Sigmoid colon (tissue), 7 donors: ENCODE measurements around the gene C1RL. TPM values are rescaled to one million over a fixed set of nuclear protein-coding genes. Genes with fewer than 3 reads are reported as not detected.

Experiments
- DNase-seq: peaks from one replicate; pipeline ENCODE4 v3.0.0-alpha.2; 2019
- H3K27ac ChIP-seq, 4 donors: fragments of 200-600 bp; sonication (generic); one replicate each; pipeline ENCODE4 v1.5.1; 2016 to 2019; ENCODE audit warnings: mild to moderate bottlenecking in 1 of 4
- H3K27me3 ChIP-seq, 3 donors: fragments of 200-600 bp; sonication (generic); one replicate each; pipeline ENCODE4 v1.5.1; 2019; ENCODE audit warnings: mild to moderate bottlenecking in 1 of 3
- H3K36me3 ChIP-seq, 4 donors: fragments of 200-600 bp; sonication (generic); one replicate each; pipeline ENCODE4 v1.5.1; 2016 to 2019
- H3K4me1 ChIP-seq, 4 donors: fragments of 200-600 bp; sonication (generic); one replicate each; pipeline ENCODE4 v1.5.1; 2017 to 2019
- H3K4me3 ChIP-seq, 4 donors: fragments of 200-600 bp; sonication (generic); one replicate each; pipeline ENCODE4 v1.5.1; 2017 to 2019; ENCODE audit warnings: mild to moderate bottlenecking in 2 of 4, moderate library complexity in 1 of 4
- H3K9me3 ChIP-seq, 4 donors: fragments of 200-600 bp in 3 of 4; sonication (generic) in 3 of 4; one replicate each; pipeline versions ENCODE4 v1.5.1 to v1.6.1; 2013 to 2019
- EP300 ChIP-seq, 4 donors: sonication (generic); formaldehyde crosslinking; IDR thresholded peaks; one replicate each; pipeline ENCODE4 v1.6.1; 2017; ENCODE audit warnings: antibody characterized with exemption in 4 of 4
- POLR2A ChIP-seq, 2 donors: fragments of 450-650 bp; IDR thresholded peaks; one replicate each; pipeline ENCODE4 v1.6.1; 2016; ENCODE audit warnings: antibody characterized with exemption in 2 of 2, mild to moderate bottlenecking in 2 of 2, moderate library complexity in 2 of 2
- POLR2AphosphoS5 ChIP-seq, 4 donors: sonication (generic); formaldehyde crosslinking; IDR thresholded peaks; one replicate each; pipeline ENCODE4 v1.6.1; 2017; ENCODE audit warnings: antibody characterized with exemption in 4 of 4
- WGBS, 2 donors: extraction: QIAGEN DNeasy Blood & Tissue Kit; methylation state at CpG; one replicate each; pipeline ENCODE4 v1.1.7; 2013; 5-methylcytosine and 5-hydroxymethylcytosine counted together
- intact Hi-C: fragments of 100-400 bp; cut with DNase I; formaldehyde crosslinking; loops from one replicate; pipeline ENCODE4 v1.15.1; 2023
- polyA plus RNA-seq, 3 donors: library from polyadenylated mRNA; stranded (reverse); fragments of 200-250 nt; gene quantifications; one replicate each; pipeline ENCODE4 v1.2.3, GENCODE V29; 2013
- total RNA-seq, 4 donors: library from RNA; depleted of rRNA; stranded (reverse); fragments of >200 nt; gene quantifications; one replicate each; pipeline ENCODE4 v1.1.0, GENCODE V29; 2016
- TF ChIP-seq, protein P1 (sequence below), 4 experiments: fragments of 450-650 bp in 3 of 4; fragments of 200-600 bp in 1 of 4; IDR thresholded peaks; one replicate each; pipeline ENCODE4 v1.5.1; 2016 to 2019; ENCODE audit warnings: antibody characterized with exemption in 4 of 4, mild to moderate bottlenecking in 3 of 4, moderate library complexity in 2 of 4
- donor health status: healthy with polysubstance abuse.
- donor health status: Bipolar disorder and iron deficiency.
- donor health status: healthy.

C1RL gene
- total RNA-seq: 10 to 100 TPM; 44.2 to 82.6 (median 65.3) TPM
- polyA plus RNA-seq: 10 to 100 TPM in 2 of 3 donors, 1 to 10 TPM in 1; 9.9 to 45.5 (median 12.0) TPM

DNA sequence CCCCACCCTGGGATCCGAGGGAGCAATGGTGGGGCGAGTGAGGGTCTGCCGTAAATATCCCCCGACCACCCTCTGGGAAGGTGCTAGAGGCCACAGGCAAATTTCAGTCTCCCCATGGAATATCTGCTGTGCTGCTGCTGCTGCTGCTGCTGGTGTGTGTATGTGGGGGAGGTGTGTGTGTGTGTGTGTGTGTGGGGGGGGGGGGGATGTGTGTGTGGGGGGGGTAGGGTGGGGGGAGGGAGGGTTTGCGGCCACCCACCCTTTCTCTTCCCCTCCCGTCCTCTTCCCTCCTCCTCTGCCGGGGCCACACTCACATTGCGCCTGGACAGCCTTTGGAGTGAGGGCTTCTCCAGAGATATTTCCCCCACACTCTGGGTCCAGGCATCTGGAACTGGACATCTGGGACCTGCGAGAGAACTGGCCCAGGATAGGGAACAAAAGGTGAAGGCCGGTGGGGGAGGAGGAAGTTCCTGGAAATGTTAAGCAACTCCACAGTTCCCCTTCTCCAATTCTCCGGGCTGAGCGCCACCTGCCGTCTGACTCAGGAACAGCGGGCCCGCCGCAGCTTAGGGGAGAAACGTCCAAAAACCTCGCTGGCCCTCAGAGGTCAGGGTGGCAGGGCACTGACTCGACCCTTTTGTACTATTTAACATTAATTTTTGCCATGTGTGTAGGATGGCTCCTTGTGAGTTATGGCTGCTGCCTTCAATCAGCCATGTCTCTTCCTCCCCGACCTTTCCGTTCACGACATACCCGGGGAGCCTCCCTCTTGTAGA lies at the start of gene C1RL:
Gene C1RL (minus strand): TSS at position 419 of the 776 bp plus-strand sequence. CDS start 34 bp downstream, at position 385.
- Histone ChIP-seq H3K4me3 (peak within 1 kb of the TSS; percentile 44 to 63 (median 57)), H3K9me3 (peaks cover 0 to 4% (median 0%) of the 10 kb centered on the region in 4 donors), H3K27me3 (no peaks in the 10 kb centered on the region), H3K36me3 (peaks cover 0 to 11% (median 2%) of the 10 kb centered on the region in 4 donors), H3K4me1 (peaks cover 0 to 26% (median 18%) of the 10 kb centered on the region in 4 donors), H3K27ac (peak within 1 kb of the TSS; percentile 87 to 94 (median 92))
- intact Hi-C loops: loop anchor here (2.0 kb wide), 4 partner anchors 16 to 138 kb away; partner anchors contain the start of genes C1R, C1S, EMG1 and LPCAT3
- TF ChIP-seq EP300 (IDR thresholded peaks at IDR 0.05): peak in 3 of 4 donors; percentile 51 to 80 (median 61)
- peak; percentile 68 to 82 (median 76) for TF ChIP-seq POLR2AphosphoS5 (IDR thresholded peaks at IDR 0.05)
- TF ChIP-seq, protein P1, sequence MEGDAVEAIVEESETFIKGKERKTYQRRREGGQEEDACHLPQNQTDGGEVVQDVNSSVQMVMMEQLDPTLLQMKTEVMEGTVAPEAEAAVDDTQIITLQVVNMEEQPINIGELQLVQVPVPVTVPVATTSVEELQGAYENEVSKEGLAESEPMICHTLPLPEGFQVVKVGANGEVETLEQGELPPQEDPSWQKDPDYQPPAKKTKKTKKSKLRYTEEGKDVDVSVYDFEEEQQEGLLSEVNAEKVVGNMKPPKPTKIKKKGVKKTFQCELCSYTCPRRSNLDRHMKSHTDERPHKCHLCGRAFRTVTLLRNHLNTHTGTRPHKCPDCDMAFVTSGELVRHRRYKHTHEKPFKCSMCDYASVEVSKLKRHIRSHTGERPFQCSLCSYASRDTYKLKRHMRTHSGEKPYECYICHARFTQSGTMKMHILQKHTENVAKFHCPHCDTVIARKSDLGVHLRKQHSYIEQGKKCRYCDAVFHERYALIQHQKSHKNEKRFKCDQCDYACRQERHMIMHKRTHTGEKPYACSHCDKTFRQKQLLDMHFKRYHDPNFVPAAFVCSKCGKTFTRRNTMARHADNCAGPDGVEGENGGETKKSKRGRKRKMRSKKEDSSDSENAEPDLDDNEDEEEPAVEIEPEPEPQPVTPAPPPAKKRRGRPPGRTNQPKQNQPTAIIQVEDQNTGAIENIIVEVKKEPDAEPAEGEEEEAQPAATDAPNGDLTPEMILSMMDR (IDR thresholded peaks at IDR 0.05): peak; percentile 97 to 99 (median 98)
- no peak for TF ChIP-seq POLR2A (IDR thresholded peaks at IDR 0.05)
- 11 to 14% methylated on average over 23 of the region's 23 CpGs for WGBS, 2 donors
- DNase-seq: peak; percentile 97

DNA sequence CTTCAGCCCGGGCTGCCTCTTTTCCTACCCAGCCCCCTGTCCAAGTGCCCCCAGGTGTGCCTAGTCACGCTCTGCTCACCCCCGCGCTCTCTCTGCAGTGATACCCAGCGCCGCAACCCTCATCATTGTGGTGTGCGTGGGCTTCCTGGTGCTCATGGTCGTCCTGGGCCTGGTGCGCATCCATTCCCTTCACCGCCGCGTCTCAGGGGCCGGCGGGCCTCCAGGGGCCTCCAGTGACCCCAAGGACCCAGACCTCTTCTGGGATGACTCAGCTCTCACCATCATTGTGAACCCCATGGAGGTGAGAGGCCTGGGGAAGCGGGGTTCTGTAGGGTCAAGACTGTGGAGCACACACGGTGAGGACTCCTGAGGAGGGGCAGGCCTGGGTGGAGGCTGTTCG lies 48.4 kb upstream of the C1RL start:
- H3K4me3 ChIP-seq: no peak overlapping the region
- H3K27ac ChIP-seq: no peak overlapping the region
- no peaks in the 10 kb centered on the region for H3K4me1 ChIP-seq
- intact Hi-C loops: no loop called here
- DNase-seq: peak; percentile 39
- H3K36me3 ChIP-seq: peaks cover 0 to 6% (median 0%) of the 10 kb centered on the region in 4 donors
- no peaks in the 10 kb centered on the region for H3K27me3 ChIP-seq
- H3K9me3 ChIP-seq: no peaks in the 10 kb centered on the region
- WGBS, 2 donors: 95 to 96% methylated on average over 17 of the region's 17 CpGs
- TF ChIP-seq POLR2A (IDR thresholded peaks at IDR 0.05) (no peak), POLR2AphosphoS5 (IDR thresholded peaks at IDR 0.05) (no peak), EP300 (IDR thresholded peaks at IDR 0.05) (no peak)
- TF ChIP-seq, protein P1 (IDR thresholded peaks at IDR 0.05): no peak

- TF ChIP-seq POLR2AphosphoS5 (IDR thresholded peaks at IDR 0.05): no peak
- no peak for TF ChIP-seq EP300 (IDR thresholded peaks at IDR 0.05)
- TF ChIP-seq, protein P1 (IDR thresholded peaks at IDR 0.05): no peak
- no peak for TF ChIP-seq POLR2A (IDR thresholded peaks at IDR 0.05)
- H3K9me3 ChIP-seq: no peaks in the 10 kb centered on the region
- H3K4me3 ChIP-seq: no peak overlapping the region
- DNase-seq: peak; percentile 59
- no peak overlapping the region for H3K27ac ChIP-seq
- 85 to 87% methylated on average over 24 of the region's 24 CpGs for WGBS, 2 donors
- H3K27me3 ChIP-seq: no peaks in the 10 kb centered on the region
- H3K36me3 ChIP-seq: peaks cover 0 to 8% (median 0%) of the 10 kb centered on the region in 4 donors
- no peaks in the 10 kb centered on the region for H3K4me1 ChIP-seq
- intact Hi-C loops: no loop called here
These were observed 47.5 kb upstream of the C1RL start for GRCh38 chr12:7156259-7157197.

DNA sequence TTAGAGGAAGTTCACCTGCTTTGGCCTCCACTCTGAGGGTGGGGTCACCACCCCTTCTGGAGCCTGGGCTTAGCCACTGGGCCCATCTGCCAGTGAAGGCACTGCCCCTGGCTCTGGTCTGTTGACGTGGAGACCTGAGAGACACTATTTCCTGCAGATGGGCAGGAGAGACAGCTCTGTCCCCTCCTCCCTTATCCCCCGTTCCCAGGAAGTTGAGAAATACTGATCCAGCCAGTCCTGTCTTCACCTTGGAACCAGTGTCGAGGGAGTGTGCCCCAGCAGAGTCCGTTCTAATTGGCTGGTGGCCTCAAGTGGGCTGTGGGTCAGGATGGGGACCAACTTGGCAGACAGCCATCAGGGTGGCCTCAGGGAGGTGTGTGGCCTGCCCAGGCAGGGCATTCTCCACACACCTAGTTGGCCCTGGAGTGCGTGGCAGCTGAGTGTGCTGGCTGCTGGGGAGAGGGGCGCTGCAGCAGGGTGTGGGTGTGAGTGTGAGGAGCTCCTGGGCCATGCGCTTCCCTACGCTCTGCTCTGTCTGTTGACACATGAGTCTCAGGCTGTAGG lies 46.5 kb upstream of the C1RL start:
- whole genome bisulfite sequencing, 2 donors: 87 to 88% methylated on average over 8 of the region's 8 CpGs
- peak; percentile 60 for DNase-seq
- no peak overlapping the region for H3K27ac ChIP-seq
- intact Hi-C loops: no loop called here
- H3K4me3 ChIP-seq: no peak overlapping the region
- H3K9me3 ChIP-seq: no peaks in the 10 kb centered on the region
- TF ChIP-seq POLR2A (IDR thresholded peaks at IDR 0.05): no peak
- TF ChIP-seq POLR2AphosphoS5 (IDR thresholded peaks at IDR 0.05): no peak
- TF ChIP-seq, protein P1 (IDR thresholded peaks at IDR 0.05): no peak
- no peak for TF ChIP-seq EP300 (IDR thresholded peaks at IDR 0.05)
- H3K27me3 ChIP-seq: no peaks in the 10 kb centered on the region
- H3K4me1 ChIP-seq: no peaks in the 10 kb centered on the region
- peaks cover 0 to 14% (median 2%) of the 10 kb centered on the region in 4 donors for H3K36me3 ChIP-seq
